ENCODE results near the gene MAP4K5. TPM values are rescaled to one million over a fixed set of nuclear protein-coding genes. Genes with fewer than 3 reads are reported as not detected.
A peak's percentile ranks its signal among the peaks of the same experiment; 100 is the strongest.

MAP4K5 gene
- total and polyA plus RNA-seq, 12 donors, result 7.1 to 19.8 (median 11.2) TPM

DNA sequence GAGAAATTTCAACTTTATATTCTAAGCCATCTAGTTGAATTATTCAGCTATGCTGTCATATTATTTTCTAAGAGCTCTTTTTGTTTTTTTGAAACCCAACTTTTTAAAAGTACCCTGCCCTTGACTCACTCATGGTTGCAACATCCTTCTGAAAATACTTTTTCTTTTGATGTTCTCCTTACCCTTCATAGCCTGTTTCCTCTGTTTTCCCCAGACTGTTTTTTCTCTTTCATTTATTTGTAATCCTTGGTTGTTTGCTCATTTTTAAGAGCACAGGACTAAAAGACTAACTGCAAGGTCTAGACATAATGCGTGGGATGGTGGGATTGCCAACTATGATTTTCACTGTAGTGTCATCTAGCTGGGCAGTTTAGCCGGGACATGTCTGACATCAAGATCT, 114.5 kb downstream of the MAP4K5 start:
- Histone ChIP-seq H3K4me1 (no peaks in the 10 kb centered on the region), H3K36me3 (peaks cover 0 to 70% (median 17%) of the 10 kb centered on the region in 9 donors), H3K27me3 (no peaks in the 10 kb centered on the region), H3K27ac (no peak overlapping the region), H3K9me3 (no peaks in the 10 kb centered on the region), H3K4me3 (no peak overlapping the region)
- WGBS, 2 donors, result 95 to 99% methylated on average over 2 of the region's 2 CpGs
- TF ChIP-seq, protein P1, sequence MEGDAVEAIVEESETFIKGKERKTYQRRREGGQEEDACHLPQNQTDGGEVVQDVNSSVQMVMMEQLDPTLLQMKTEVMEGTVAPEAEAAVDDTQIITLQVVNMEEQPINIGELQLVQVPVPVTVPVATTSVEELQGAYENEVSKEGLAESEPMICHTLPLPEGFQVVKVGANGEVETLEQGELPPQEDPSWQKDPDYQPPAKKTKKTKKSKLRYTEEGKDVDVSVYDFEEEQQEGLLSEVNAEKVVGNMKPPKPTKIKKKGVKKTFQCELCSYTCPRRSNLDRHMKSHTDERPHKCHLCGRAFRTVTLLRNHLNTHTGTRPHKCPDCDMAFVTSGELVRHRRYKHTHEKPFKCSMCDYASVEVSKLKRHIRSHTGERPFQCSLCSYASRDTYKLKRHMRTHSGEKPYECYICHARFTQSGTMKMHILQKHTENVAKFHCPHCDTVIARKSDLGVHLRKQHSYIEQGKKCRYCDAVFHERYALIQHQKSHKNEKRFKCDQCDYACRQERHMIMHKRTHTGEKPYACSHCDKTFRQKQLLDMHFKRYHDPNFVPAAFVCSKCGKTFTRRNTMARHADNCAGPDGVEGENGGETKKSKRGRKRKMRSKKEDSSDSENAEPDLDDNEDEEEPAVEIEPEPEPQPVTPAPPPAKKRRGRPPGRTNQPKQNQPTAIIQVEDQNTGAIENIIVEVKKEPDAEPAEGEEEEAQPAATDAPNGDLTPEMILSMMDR (IDR thresholded peaks at IDR 0.05), result no peak
- no peak for ATAC-seq
- DNase-seq, result no peak
- intact Hi-C loops (cut with DNase I), result no loop called here

DNA sequence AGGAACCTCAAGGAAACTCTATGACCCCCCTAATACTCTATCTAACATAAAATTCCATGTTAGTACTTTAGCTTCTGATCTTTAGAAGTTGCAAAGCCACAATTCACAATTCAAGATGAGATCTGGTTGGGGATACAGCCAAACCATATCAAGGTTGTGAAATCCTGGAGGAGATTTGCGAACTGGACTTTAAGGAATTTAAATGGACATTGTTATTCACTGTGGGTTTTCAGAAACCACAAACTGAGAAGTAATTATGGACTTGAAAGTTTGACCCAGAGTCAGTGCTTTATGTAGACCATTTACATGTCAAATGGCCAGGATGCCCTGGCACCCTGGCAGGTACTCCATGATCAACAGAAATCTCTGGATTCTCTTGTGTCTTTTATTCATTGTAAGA, 121.4 kb downstream of the MAP4K5 start:
- Histone ChIP-seq H3K4me3 (no peak overlapping the region), H3K27ac (no peak overlapping the region), H3K36me3 (peaks cover 0 to 2% (median 0%) of the 10 kb centered on the region in 9 donors), H3K9me3 (no peaks in the 10 kb centered on the region), H3K4me1 (peaks cover 0 to 14% (median 3%) of the 10 kb centered on the region in 9 donors), H3K27me3 (no peaks in the 10 kb centered on the region)
- WGBS, 2 donors, result 80 to 81% methylated on average over 1 of the region's 1 CpG
- ATAC-seq, result no peak
- TF ChIP-seq, protein P1 (IDR thresholded peaks at IDR 0.05), result no peak
- intact Hi-C loops (cut with DNase I), result no loop called here
- no peak for DNase-seq

DNA sequence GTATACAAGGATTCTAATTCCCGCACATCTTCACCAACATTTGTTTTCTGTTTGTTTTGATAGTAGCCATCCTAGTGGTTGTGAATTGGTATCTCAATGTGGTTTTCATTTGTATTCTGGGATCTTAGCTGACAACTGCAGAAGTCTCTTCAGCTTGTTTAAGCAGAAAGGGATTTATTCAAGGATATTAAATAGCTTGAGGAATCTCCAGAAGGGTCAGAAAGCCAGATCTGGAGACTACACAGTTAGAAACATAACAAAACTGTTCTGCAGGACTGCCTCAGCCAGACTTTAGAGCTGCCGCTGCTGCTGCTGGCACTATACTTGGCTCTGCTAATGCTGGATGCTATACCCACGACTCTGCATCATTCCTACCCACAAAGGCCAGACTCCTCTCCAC, 122.3 kb downstream of the MAP4K5 start:
- Histone ChIP-seq H3K4me1 (peaks cover 0 to 14% (median 3%) of the 10 kb centered on the region in 9 donors), H3K4me3 (no peak overlapping the region), H3K27ac (no peak overlapping the region), H3K27me3 (no peaks in the 10 kb centered on the region), H3K9me3 (no peaks in the 10 kb centered on the region), H3K36me3 (no peaks in the 10 kb centered on the region)
- no peak for ATAC-seq
- intact Hi-C loops (cut with DNase I), result no loop called here
- no peak for DNase-seq
- WGBS, 2 donors, result 92 to 94% methylated on average over 3 of the region's 3 CpGs
- TF ChIP-seq, protein P1 (IDR thresholded peaks at IDR 0.05), result no peak

DNA sequence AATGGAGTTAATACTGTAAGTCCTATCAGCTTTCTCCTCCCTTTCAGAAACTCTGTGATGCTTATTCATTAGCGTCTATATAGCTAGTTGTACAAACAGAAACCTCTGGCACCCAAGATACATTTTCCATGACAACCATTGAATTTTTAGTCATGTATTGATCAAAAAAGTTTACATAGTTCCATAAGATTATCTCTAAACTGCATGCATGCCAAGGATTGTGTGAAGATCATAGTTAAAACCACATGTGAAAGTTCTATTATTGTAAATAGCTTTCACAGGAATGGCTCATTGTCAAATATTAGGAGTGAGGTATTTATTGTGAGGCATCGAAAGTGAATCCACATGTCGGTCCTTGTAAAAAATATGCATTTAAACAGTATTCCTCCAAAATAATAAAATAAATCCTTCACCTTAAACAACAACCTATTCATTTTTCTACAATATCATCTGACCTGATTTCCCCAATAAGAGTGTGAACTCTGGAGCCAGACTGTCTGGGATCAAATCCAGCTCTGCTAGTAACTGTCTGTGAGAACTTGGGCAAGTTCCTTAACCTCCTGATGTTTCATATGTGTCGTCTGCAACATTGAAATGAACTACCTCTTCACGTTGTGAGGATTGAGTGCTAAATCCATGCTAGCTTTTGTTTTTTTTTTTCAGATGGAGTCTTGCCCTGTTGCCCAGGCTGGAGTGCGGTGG, 125.1 kb downstream of the MAP4K5 start:
- H3K36me3 ChIP-seq, result no peaks in the 10 kb centered on the region
- ATAC-seq (peak in 3 of 8 donors; percentile 38 to 42 (median 41)), DNase-seq (no peak)
- intact Hi-C loops (cut with DNase I), result no loop called here
- peaks cover 0 to 14% (median 3%) of the 10 kb centered on the region in 9 donors for H3K4me1 ChIP-seq
- TF ChIP-seq, protein P1 (IDR thresholded peaks at IDR 0.05), result no peak
- 56 to 65% methylated on average over 6 of the region's 6 CpGs for WGBS, 2 donors
- H3K27me3 ChIP-seq, result no peaks in the 10 kb centered on the region
- no peaks in the 10 kb centered on the region for H3K9me3 ChIP-seq
- no peak overlapping the region for H3K4me3 ChIP-seq
- H3K27ac ChIP-seq, result no peak overlapping the region

Data from heart right ventricle (tissue), 16 donors.